CD14-positive monocyte (primary cell): ENCODE data around the gene TMEM35B. TPM values are rescaled to one million over a fixed set of nuclear protein-coding genes. Genes with fewer than 3 reads are reported as not detected.

Experiments used
- DNase-seq, 3 donors: peaks; one replicate each; pipeline ENCODE4 v3.0.0-alpha.2; 2011 to 2022
- H2AFZ ChIP-seq: 2 replicates; pipeline ENCODE4 v1.6.0; 2012; ENCODE audit warnings: mild to moderate bottlenecking, low read depth, low read length, inconsistent platforms; ENCODE audit not compliant: insufficient read depth, poor library complexity, severe bottlenecking
- H3K27ac ChIP-seq, 2 donors: 1 replicate in 1 of 2; 2 replicates in 1 of 2; pipeline ENCODE4 v1.5.1; 2012 to 2013; ENCODE audit warnings: low read length in 2 of 2, control low read depth in 1 of 2, inconsistent platforms in 1 of 2, low read depth in 1 of 2, mild to moderate bottlenecking in 1 of 2
- H3K27me3 ChIP-seq, 2 donors: one replicate each; pipeline versions ENCODE4 v1.6.0 to v1.6.1; 2011 to 2013; ENCODE audit warnings: low read length in 2 of 2; ENCODE audit not compliant: control insufficient read depth in 2 of 2, insufficient read depth in 2 of 2
- H3K36me3 ChIP-seq, 2 donors: replicated peaks in 1 of 2; 1 replicate in 1 of 2; 2 replicates in 1 of 2; pipeline versions ENCODE4 v1.5.1 to v1.6.1; 2012 to 2013; ENCODE audit warnings: low read length in 2 of 2, control low read depth in 1 of 2, inconsistent platforms in 1 of 2, mild to moderate bottlenecking in 1 of 2; ENCODE audit not compliant: insufficient read depth in 2 of 2, control insufficient read depth in 1 of 2
- H3K4me1 ChIP-seq, 2 donors: 1 replicate in 1 of 2; 2 replicates in 1 of 2; pipeline versions ENCODE4 v1.5.1 to v1.6.1; 2012 to 2013; ENCODE audit warnings: low read length in 2 of 2, control low read depth in 1 of 2, inconsistent platforms in 1 of 2, mild to moderate bottlenecking in 1 of 2, moderate library complexity in 1 of 2; ENCODE audit not compliant: insufficient read depth in 2 of 2, control insufficient read depth in 1 of 2
- H3K4me2 ChIP-seq: replicated peaks from 2 replicates; pipeline ENCODE3; 2012; ENCODE audit warnings: low read length, moderate library complexity, mild to moderate bottlenecking; ENCODE audit not compliant: poor library complexity, severe bottlenecking; ENCODE audit errors: extremely low read depth
- H3K4me3 ChIP-seq, 3 experiments: fragments of 200-600 bp in 1 of 3; sonication (generic) in 1 of 3; replicated peaks in 1 of 3; 1 replicate in 2 of 3; 2 replicates in 1 of 3; pipeline ENCODE4 v1.5.1; 2011 to 2013; ENCODE audit warnings: low read length in 3 of 3, mild to moderate bottlenecking in 3 of 3, control low read depth in 2 of 3, low read depth in 2 of 3, inconsistent platforms in 1 of 3, moderate library complexity in 1 of 3
- H3K79me2 ChIP-seq: 2 replicates; pipeline ENCODE4 v1.6.0; 2012; ENCODE audit warnings: mild to moderate bottlenecking, control low read depth, inconsistent platforms, low read length, moderate library complexity; ENCODE audit not compliant: insufficient read depth
- H3K9ac ChIP-seq: 2 replicates; pipeline ENCODE4 v1.6.0; 2017; ENCODE audit warnings: low read length, mild to moderate bottlenecking; ENCODE audit not compliant: insufficient read depth, poor library complexity, severe bottlenecking
- H3K9me3 ChIP-seq, 2 donors: replicated peaks in 1 of 2; 1 replicate in 1 of 2; 2 replicates in 1 of 2; pipeline versions ENCODE4 v1.5.1 to v1.6.1; 2012 to 2013; ENCODE audit warnings: low read length in 2 of 2, control low read depth in 1 of 2; ENCODE audit not compliant: control insufficient read depth in 1 of 2, insufficient read depth in 1 of 2
- H4K20me1 ChIP-seq: 2 replicates; pipeline ENCODE4 v1.6.0; 2012; ENCODE audit warnings: mild to moderate bottlenecking, low read length, control low read depth, moderate library complexity; ENCODE audit not compliant: insufficient read depth
- H3K27ac Mint-ChIP-seq, 7 donors: one replicate each; pipeline ENCODE4 v1.8.0; 2020; ENCODE audit warnings: mild to moderate bottlenecking in 7 of 7, mixed read lengths in 7 of 7, moderate library complexity in 6 of 7, inconsistent platforms in 2 of 7
- H3K27me3 Mint-ChIP-seq, 3 donors: one replicate each; pipeline ENCODE4 v1.8.0; 2021 to 2022; ENCODE audit warnings: low read depth in 3 of 3, mild to moderate bottlenecking in 3 of 3, mixed read lengths in 3 of 3, moderate library complexity in 3 of 3, inconsistent platforms in 1 of 3
- H3K36me3 Mint-ChIP-seq, 2 donors: one replicate each; pipeline ENCODE4 v1.8.0; 2020; ENCODE audit warnings: mixed read lengths in 2 of 2, inconsistent platforms in 1 of 2, mild to moderate bottlenecking in 1 of 2
- H3K4me1 Mint-ChIP-seq: one replicate; pipeline ENCODE4 v1.8.0; 2020; ENCODE audit warnings: mild to moderate bottlenecking, mixed read lengths
- H3K4me3 Mint-ChIP-seq, 2 donors: one replicate each; pipeline ENCODE4 v1.8.0; 2020; ENCODE audit warnings: mild to moderate bottlenecking in 2 of 2, mixed read lengths in 2 of 2, moderate library complexity in 1 of 2
- H3K9me3 Mint-ChIP-seq, 7 donors: one replicate each; pipeline ENCODE4 v1.8.0; 2020 to 2022; ENCODE audit warnings: mixed read lengths in 7 of 7, mild to moderate bottlenecking in 6 of 7, moderate library complexity in 6 of 7, inconsistent platforms in 2 of 7
- WGBS: methylation state at CpG from one replicate; pipeline ENCODE4 v1.1.5; 2013; ENCODE audit warnings: missing lambda C conversion rate; ENCODE audit not compliant: insufficient coverage; 5-methylcytosine and 5-hydroxymethylcytosine counted together
- intact Hi-C, 2 donors: fragments of 100-400 bp; cut with micrococcal nuclease; formaldehyde crosslinking; loops; one replicate each; pipeline versions ENCODE4 v1.15.0 to v1.15.1; 2023
- polyA plus RNA-seq, 3 donors: library from polyadenylated mRNA; depleted of rRNA in 1 of 3; unstranded in 2 of 3; stranded (reverse) in 1 of 3; fragments of 300-500 nt in 2 of 3; fragments of >200 nt in 1 of 3; fragmentation: Illumina TruSeq in 2 of 3; gene quantifications; 1 replicate in 2 of 3; 2 replicates in 1 of 3; pipeline ENCODE4 v1.2.3, GENCODE V29; 2012 to 2021
- TF ChIP-seq, protein P1 (sequence below): fragments of 200-600 bp; IDR thresholded peaks from one replicate; pipeline ENCODE4 v1.8.0; 2022; ENCODE audit warnings: antibody characterized with exemption, mild to moderate bottlenecking

TMEM35B gene
- polyA plus RNA-seq, 3 donors = 33.6 to 128 (median 102) TPM

DNA sequence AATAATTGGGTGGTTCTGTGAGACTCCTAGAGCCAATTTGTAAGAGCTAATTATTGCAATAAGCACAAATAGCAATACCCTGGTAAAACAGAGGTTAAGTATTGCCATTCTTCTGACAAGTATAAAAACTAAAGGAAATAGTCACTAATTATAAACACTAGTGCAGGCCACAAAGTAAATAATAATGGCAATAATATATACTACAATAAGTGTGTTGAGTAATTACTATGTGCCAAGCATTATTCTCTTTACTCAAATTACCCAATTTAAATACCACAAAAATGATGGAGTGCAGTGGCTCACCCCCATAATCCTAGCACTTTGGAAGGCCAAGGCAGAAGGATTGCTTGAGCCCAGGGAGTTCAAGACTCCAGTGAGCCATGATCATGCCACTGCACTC is 31.3 kb upstream of the TMEM35B start:
- Histone ChIP-seq H3K4me1 (no peaks in the 10 kb centered on the region), H3K4me3 (no peak overlapping the region), H2AFZ (no peak overlapping the region), H3K27me3 (no peaks in the 10 kb centered on the region), H3K4me2 (no peak overlapping the region), H3K9ac (no peak overlapping the region), H3K79me2 (peaks cover 3% of the 10 kb centered on the region), H4K20me1 (peaks cover 3% of the 10 kb centered on the region), H3K27ac (no peak overlapping the region), H3K9me3 (no peaks in the 10 kb centered on the region), H3K36me3 (peaks cover 74 to 88% of the 10 kb centered on the region in 2 donors)
- Mint-ChIP-seq H3K9me3 (peaks cover 0 to 2% (median 0%) of the 10 kb centered on the region in 7 donors), H3K36me3 (peaks cover 47 to 66% of the 10 kb centered on the region in 2 donors), H3K4me3 (no peak overlapping the region), H3K4me1 (no peaks in the 10 kb centered on the region), H3K27ac (no peak overlapping the region), H3K27me3 (peaks cover 0 to 1% (median 0%) of the 10 kb centered on the region in 3 donors)
- intact Hi-C loops = no loop called here
- TF ChIP-seq, protein P1, sequence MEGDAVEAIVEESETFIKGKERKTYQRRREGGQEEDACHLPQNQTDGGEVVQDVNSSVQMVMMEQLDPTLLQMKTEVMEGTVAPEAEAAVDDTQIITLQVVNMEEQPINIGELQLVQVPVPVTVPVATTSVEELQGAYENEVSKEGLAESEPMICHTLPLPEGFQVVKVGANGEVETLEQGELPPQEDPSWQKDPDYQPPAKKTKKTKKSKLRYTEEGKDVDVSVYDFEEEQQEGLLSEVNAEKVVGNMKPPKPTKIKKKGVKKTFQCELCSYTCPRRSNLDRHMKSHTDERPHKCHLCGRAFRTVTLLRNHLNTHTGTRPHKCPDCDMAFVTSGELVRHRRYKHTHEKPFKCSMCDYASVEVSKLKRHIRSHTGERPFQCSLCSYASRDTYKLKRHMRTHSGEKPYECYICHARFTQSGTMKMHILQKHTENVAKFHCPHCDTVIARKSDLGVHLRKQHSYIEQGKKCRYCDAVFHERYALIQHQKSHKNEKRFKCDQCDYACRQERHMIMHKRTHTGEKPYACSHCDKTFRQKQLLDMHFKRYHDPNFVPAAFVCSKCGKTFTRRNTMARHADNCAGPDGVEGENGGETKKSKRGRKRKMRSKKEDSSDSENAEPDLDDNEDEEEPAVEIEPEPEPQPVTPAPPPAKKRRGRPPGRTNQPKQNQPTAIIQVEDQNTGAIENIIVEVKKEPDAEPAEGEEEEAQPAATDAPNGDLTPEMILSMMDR = no peak
- no peak for DNase-seq

DNA sequence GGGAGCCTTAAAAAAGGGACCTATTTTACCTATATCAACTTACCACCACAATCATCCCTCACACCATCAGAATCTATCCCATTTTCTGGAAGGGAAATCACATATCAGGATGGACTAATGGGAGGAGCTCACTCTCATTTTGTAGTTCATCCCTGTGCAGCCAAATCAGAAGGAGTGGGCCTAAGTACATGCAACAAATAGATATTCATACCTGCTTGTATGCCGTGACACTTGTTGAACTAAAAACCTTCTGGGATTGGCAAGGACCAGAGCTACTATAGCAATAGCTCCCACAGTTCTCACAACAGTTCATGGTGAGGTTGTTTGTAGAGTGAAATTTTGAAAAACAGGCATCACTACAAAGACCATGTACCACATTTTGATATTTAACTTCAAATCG is 29.3 kb upstream of the TMEM35B start:
- peak overlapping the region in 2 of 7 donors; percentile 10 to 32 for H3K27ac Mint-ChIP-seq
- H3K36me3 ChIP-seq = peaks cover 83 to 96% of the 10 kb centered on the region in 2 donors
- no peak overlapping the region for H3K9ac ChIP-seq
- no peaks in the 10 kb centered on the region for H3K27me3 ChIP-seq
- intact Hi-C loops = no loop called here
- no peak for DNase-seq
- H3K4me3 Mint-ChIP-seq = no peak overlapping the region
- H3K9me3 ChIP-seq = no peaks in the 10 kb centered on the region
- H3K9me3 Mint-ChIP-seq = peaks cover 0 to 2% (median 0%) of the 10 kb centered on the region in 7 donors
- no peak overlapping the region for H3K27ac ChIP-seq
- WGBS = no CpG with 5 or more reads among the region's 2 CpGs
- no peak overlapping the region for H3K4me2 ChIP-seq
- no peak overlapping the region for H3K4me3 ChIP-seq
- no peaks in the 10 kb centered on the region for H3K79me2 ChIP-seq
- H3K4me1 ChIP-seq = no peaks in the 10 kb centered on the region
- TF ChIP-seq, protein P1 = no peak
- no peaks in the 10 kb centered on the region for H4K20me1 ChIP-seq
- peaks cover 0 to 1% (median 0%) of the 10 kb centered on the region in 3 donors for H3K27me3 Mint-ChIP-seq
- no peaks in the 10 kb centered on the region for H3K4me1 Mint-ChIP-seq
- H2AFZ ChIP-seq = no peak overlapping the region
- H3K36me3 Mint-ChIP-seq = peaks cover 56 to 75% of the 10 kb centered on the region in 2 donors
